BJ (cell line): ENCODE measurements around the gene PADI3. TPM values are rescaled to one million over a fixed set of nuclear protein-coding genes. Genes with fewer than 3 reads are reported as not detected.

Experiments
- CTCF ChIA-PET: fragments of 350-600 bp; formaldehyde crosslinking; extraction: SDS; loops from one replicate; lab custom pipeline; 2021; ENCODE audit warnings: antibody characterized with exemption, inconsistent platforms; lab: Yijun Ruan, JAX
- POLR2A ChIA-PET: fragments of 300-600 bp; sonication (Branson Sonifier 250); formaldehyde crosslinking; extraction: SDS; loops from one replicate; lab custom pipeline; 2021; ENCODE audit warnings: antibody characterized with exemption; lab: Charles Lee
- DNase-seq: peaks from one replicate; pipeline ENCODE4 v3.0.0-alpha.2; 2011; ENCODE audit warnings: low read depth
- H3K27me3 ChIP-seq: 2 replicates; pipeline ENCODE4 v1.6.0; 2011; ENCODE audit warnings: low read length; ENCODE audit not compliant: control insufficient read depth, insufficient read depth
- H3K36me3 ChIP-seq: 2 replicates; pipeline ENCODE4 v1.5.1; 2011; ENCODE audit warnings: low read length; ENCODE audit not compliant: control insufficient read depth, insufficient read depth
- H3K4me3 ChIP-seq: 2 replicates; pipeline ENCODE4 v1.5.1; 2011; ENCODE audit warnings: low read depth, mild to moderate bottlenecking, control low read depth, low read length
- polyA plus RNA-seq: library from polyadenylated mRNA; depleted of rRNA; stranded (reverse); fragments of >200 nt; gene quantifications from 2 replicates; pipeline ENCODE4 v1.2.3, GENCODE V29; 2011
- TF ChIP-seq, protein P1 (sequence below): IDR thresholded peaks from 2 replicates; pipeline ENCODE4 v1.5.1; 2011; ENCODE audit warnings: low read depth, mild to moderate bottlenecking, control low read depth, inconsistent platforms, low read length, moderate library complexity; ENCODE audit not compliant: insufficient read depth

Gene PADI3
- polyA plus RNA-seq, 1 experiment = not detected

DNA sequence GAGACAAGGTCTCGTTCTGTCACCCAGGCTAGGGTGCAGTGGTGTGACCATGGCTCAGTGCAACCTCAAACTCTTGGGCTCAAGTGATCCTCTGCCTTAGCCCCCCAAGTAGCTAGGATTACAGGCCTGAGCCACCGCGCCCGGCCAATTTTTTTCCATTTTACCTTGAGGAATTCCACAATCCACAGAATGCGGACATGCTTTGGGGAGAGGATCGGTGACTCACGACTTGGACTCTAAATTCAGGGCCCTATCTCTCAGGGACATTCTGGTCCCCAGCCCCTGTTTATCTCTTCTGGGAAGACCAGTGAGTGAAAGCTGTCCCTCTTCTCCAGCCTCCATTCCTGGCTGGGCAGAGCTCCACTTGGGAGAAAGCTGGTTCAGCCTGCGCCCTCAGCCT, 38.7 kb upstream of the PADI3 start:
- CTCF ChIA-PET = interaction anchor here (0.6 to 1.2 kb wide), 2 partner anchors 15 to 84 kb away, joined by 3 to 4 read pairs; no protein-coding TSS in a partner anchor
- no peak overlapping the region for H3K4me3 ChIP-seq
- H3K27me3 ChIP-seq = no peaks in the 10 kb centered on the region
- POLR2A ChIA-PET = no interaction called here
- TF ChIP-seq, protein P1, sequence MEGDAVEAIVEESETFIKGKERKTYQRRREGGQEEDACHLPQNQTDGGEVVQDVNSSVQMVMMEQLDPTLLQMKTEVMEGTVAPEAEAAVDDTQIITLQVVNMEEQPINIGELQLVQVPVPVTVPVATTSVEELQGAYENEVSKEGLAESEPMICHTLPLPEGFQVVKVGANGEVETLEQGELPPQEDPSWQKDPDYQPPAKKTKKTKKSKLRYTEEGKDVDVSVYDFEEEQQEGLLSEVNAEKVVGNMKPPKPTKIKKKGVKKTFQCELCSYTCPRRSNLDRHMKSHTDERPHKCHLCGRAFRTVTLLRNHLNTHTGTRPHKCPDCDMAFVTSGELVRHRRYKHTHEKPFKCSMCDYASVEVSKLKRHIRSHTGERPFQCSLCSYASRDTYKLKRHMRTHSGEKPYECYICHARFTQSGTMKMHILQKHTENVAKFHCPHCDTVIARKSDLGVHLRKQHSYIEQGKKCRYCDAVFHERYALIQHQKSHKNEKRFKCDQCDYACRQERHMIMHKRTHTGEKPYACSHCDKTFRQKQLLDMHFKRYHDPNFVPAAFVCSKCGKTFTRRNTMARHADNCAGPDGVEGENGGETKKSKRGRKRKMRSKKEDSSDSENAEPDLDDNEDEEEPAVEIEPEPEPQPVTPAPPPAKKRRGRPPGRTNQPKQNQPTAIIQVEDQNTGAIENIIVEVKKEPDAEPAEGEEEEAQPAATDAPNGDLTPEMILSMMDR = no peak
- DNase-seq = no peak
- no peaks in the 10 kb centered on the region for H3K36me3 ChIP-seq

DNA sequence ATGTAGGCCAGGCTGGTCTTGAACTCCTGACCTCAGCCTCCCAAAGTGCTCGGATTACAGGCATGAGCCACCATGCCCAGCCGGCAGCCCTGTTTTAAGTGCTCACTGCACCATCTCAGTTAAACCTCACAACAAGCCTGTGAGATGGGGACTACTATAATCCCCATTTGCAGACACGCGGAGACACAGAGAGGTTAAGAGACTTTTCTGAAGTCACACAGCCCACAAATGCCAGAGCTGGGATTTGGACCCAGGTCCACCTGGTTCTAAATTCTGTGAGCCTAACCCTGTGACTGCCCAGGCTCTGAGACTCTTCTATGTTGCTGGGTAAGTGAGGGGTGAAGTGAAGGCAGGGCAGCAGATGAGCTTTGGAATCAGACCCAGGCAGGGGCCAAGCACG, 37.5 kb upstream of the PADI3 start:
- Histone ChIP-seq H3K27me3 (no peaks in the 10 kb centered on the region), H3K4me3 (no peak overlapping the region), H3K36me3 (no peaks in the 10 kb centered on the region)
- ChIA-PET POLR2A (no interaction called here), CTCF (interaction anchor here (1.8 to 2.5 kb wide), 3 partner anchors 22 to 86 kb away, joined by 4 to 10 read pairs (median 6); no protein-coding TSS in a partner anchor)
- TF ChIP-seq, protein P1 = no peak
- DNase-seq = no peak

- ChIA-PET CTCF (interaction anchor here (1.8 to 2.5 kb wide), 3 partner anchors 21 to 86 kb away, joined by 4 to 10 read pairs (median 6); no protein-coding TSS in a partner anchor), POLR2A (no interaction called here)
- Histone ChIP-seq H3K36me3 (no peaks in the 10 kb centered on the region), H3K27me3 (no peaks in the 10 kb centered on the region), H3K4me3 (no peak overlapping the region)
- DNase-seq = no peak
- TF ChIP-seq, protein P1 = no peak
Observed at GRCh38 chr1:17212009-17212408, 36.9 kb upstream of the PADI3 start.

DNA sequence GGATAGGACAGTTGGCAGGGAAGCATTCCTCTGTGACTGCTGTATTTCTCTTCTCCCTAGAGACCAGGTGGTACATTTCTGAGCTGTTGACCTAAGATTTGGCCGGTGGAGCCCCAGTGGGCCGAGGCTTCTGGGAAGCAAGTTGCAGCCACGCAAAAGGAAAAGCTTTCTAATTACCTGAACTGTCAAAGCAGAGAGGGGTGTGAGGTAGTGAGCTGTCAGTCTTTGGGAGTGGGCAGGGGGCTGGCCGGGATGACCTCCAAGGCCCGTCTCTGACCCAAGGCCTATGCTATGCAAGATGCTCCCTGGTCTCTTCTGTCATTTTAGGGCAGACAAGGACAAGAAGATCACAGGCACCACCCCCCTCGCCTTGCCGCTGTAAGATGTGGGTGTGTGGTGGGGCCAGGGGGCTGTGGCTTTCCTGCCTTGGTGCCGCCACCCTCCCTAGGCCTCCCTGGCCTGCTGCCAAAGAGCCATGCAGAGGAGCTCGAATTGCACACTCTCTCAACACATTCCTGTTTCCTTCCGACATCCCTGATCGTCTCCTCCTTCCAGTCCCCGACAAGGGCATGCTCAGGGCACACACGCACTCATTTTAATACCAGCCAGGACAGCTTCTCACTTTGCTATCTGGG, 36.3 kb upstream of the PADI3 start:
- ChIA-PET POLR2A (interaction anchor here (1.2 kb wide), 1 partner anchor 21 kb away, joined by 7 read pairs; no protein-coding TSS in a partner anchor), CTCF (interaction anchor here (0.6 to 2.5 kb wide), 3 partner anchors 21 to 87 kb away, joined by 4 to 10 read pairs (median 6); no protein-coding TSS in a partner anchor)
- no peaks in the 10 kb centered on the region for H3K36me3 ChIP-seq
- H3K27me3 ChIP-seq = no peaks in the 10 kb centered on the region
- TF ChIP-seq, protein P1 = no peak
- peak; percentile 56 for DNase-seq
- no peak overlapping the region for H3K4me3 ChIP-seq

- DNase-seq = no peak
Observed at GRCh38 chr1:17213148-17213781, 35.6 kb upstream of the PADI3 start.

More at GRCh38 chr1:17213148-17213781, 35.6 kb upstream of the PADI3 start:
- no peak overlapping the region for H3K4me3 ChIP-seq
- TF ChIP-seq, protein P1 = no peak
- no peaks in the 10 kb centered on the region for H3K27me3 ChIP-seq
- ChIA-PET CTCF (interaction anchor here (0.6 to 2.5 kb wide), 4 partner anchors 10 to 88 kb away, joined by 3 to 10 read pairs (median 5); no protein-coding TSS in a partner anchor), POLR2A (interaction anchor here (1.2 kb wide), 1 partner anchor 20 kb away, joined by 7 read pairs; no protein-coding TSS in a partner anchor)
- no peaks in the 10 kb centered on the region for H3K36me3 ChIP-seq
